GM18508 (cell line): ENCODE data around the gene MCM10.
A peak's percentile ranks its signal among the peaks of the same experiment; 100 is the strongest.

Source experiments
- ATAC-seq: cut with Tn5 transposase; IDR thresholded peaks from one replicate; pipeline ENCODE4 v1.9.1; 2021; ENCODE audit warnings: moderate number of reproducible peaks; ENCODE audit not compliant: insufficient read depth, unreplicated experiment

The MCM10 gene

GRCh38 chr10:13163859-13164258, 2.5 kb downstream of the MCM10 start:
- ATAC-seq = no peak

GRCh38 chr10:13165177-13165576, 3.8 kb downstream of the MCM10 start:
- no peak for ATAC-seq

- no peak for ATAC-seq
Observed at GRCh38 chr10:13167568-13167967, 6.2 kb downstream of the MCM10 start.

- ATAC-seq = no peak
Observed at GRCh38 chr10:13168781-13169180, 7.4 kb downstream of the MCM10 start.

GRCh38 chr10:13173616-13174015, 12.3 kb downstream of the MCM10 start:
- no peak for ATAC-seq

- no peak for ATAC-seq
Observed at GRCh38 chr10:13180788-13181187, 19.4 kb downstream of the MCM10 start.

- ATAC-seq = no peak
Observed at GRCh38 chr10:13182424-13182823, 21.1 kb downstream of the MCM10 start.

GRCh38 chr10:13183625-13184024, 22.3 kb downstream of the MCM10 start:
- peak; percentile 33 for ATAC-seq

GRCh38 chr10:13184276-13184675, 22.9 kb downstream of the MCM10 start:
- ATAC-seq = no peak

- no peak for ATAC-seq
Observed at GRCh38 chr10:13184730-13185514, 23.6 kb downstream of the MCM10 start.

GRCh38 chr10:13187135-13187534, 25.8 kb downstream of the MCM10 start:
- no peak for ATAC-seq

GRCh38 chr10:13188593-13188992, 27.2 kb downstream of the MCM10 start:
- ATAC-seq = no peak

- no peak for ATAC-seq
Observed at GRCh38 chr10:13189961-13190360, 28.6 kb downstream of the MCM10 start.

GRCh38 chr10:13190816-13191215, 29.5 kb downstream of the MCM10 start:
- no peak for ATAC-seq

GRCh38 chr10:13191362-13191761, 30.0 kb downstream of the MCM10 start:
- no peak for ATAC-seq

- ATAC-seq = no peak
Observed at GRCh38 chr10:13193637-13194036, 32.3 kb downstream of the MCM10 start.

GRCh38 chr10:13195016-13195415, 33.7 kb downstream of the MCM10 start:
- ATAC-seq = no peak

- ATAC-seq = no peak
Observed at GRCh38 chr10:13201132-13201531, 39.8 kb downstream of the MCM10 start.

GRCh38 chr10:13206091-13206490, 44.7 kb downstream of the MCM10 start:
- no peak for ATAC-seq

- ATAC-seq = no peak
Observed at GRCh38 chr10:13206546-13207443, 45.4 kb downstream of the MCM10 start.

- no peak for ATAC-seq
Observed at GRCh38 chr10:13213163-13213562, 51.8 kb downstream of the MCM10 start.
